K562 (cell line): ENCODE measurements around the gene ETV3. TPM values are rescaled to one million over a fixed set of nuclear protein-coding genes. Genes with fewer than 3 reads are reported as not detected.

ENCODE experiments used
- ARID1B ChIP-seq: fragments of 450-650 bp; IDR thresholded peaks from 2 replicates; pipeline ENCODE4 v1.6.1; 2016; ENCODE audit warnings: antibody characterized with exemption, mild to moderate bottlenecking, inconsistent platforms
- CC2D1A ChIP-seq: fragments of 450-650 bp; IDR thresholded peaks from 2 replicates; pipeline ENCODE4 v1.6.1; 2017; ENCODE audit warnings: mild to moderate bottlenecking
- CCAR2 ChIP-seq: fragments of 200-400 bp; formaldehyde crosslinking; IDR thresholded peaks from 2 replicates; pipeline ENCODE4 v1.6.1; 2017; ENCODE audit warnings: mild to moderate bottlenecking, low read depth, low read length
- CTBP1 ChIP-seq: fragments of 450-650 bp; IDR thresholded peaks from 2 replicates; pipeline ENCODE4 v1.6.1; 2016; ENCODE audit warnings: borderline replicate concordance
- E2F4 ChIP-seq: sonication (generic); formaldehyde crosslinking; IDR thresholded peaks from 2 replicates; pipeline ENCODE4 v1.8.0; 2022; ENCODE audit warnings: mild to moderate bottlenecking, low read depth, missing genetic modification reagents
- EHMT2 ChIP-seq: fragments of 450-650 bp; IDR thresholded peaks from 2 replicates; pipeline ENCODE4 v1.6.1; 2018; ENCODE audit warnings: antibody characterized with exemption
- FOXK2 ChIP-seq, 2 experiments: fragments of 450-650 bp; IDR thresholded peaks in 1 of 2; conservative IDR thresholded peaks in 1 of 2; 2 replicates each; pipeline ENCODE4 v1.6.1; 2016; ENCODE audit warnings: low read depth in 2 of 2, mild to moderate bottlenecking in 1 of 2
- FUS ChIP-seq: fragments of 200-400 bp; formaldehyde crosslinking; optimal IDR thresholded peaks from 2 replicates; pipeline ENCODE3; 2017; ENCODE audit warnings: low read depth, low read length
- HDAC1 ChIP-seq, 2 experiments: fragments of 450-650 bp; IDR thresholded peaks; 2 replicates each; pipeline ENCODE4 v1.6.1; 2016 to 2017; ENCODE audit warnings: inconsistent platforms in 1 of 2, mild to moderate bottlenecking in 1 of 2, moderate library complexity in 1 of 2
- HDAC2 ChIP-seq: fragments of 450-650 bp; IDR thresholded peaks from 2 replicates; pipeline ENCODE4 v1.6.1; 2016; ENCODE audit warnings: mild to moderate bottlenecking
- KLF13 ChIP-seq: fragments of 450-650 bp; IDR thresholded peaks from 2 replicates; pipeline ENCODE4 v1.6.1; 2016; ENCODE audit warnings: missing genetic modification characterization, low read depth, mild to moderate bottlenecking, missing compliant biosample characterization, moderate library complexity, borderline replicate concordance
- MAX ChIP-seq: sonication (generic); formaldehyde crosslinking; IDR thresholded peaks from 2 replicates; pipeline ENCODE4 v1.9.0; 2022; ENCODE audit warnings: mild to moderate bottlenecking, missing genetic modification reagents
- MYNN ChIP-seq, 2 experiments: sonication (generic); formaldehyde crosslinking in 1 of 2; IDR thresholded peaks; 2 replicates each; pipeline versions ENCODE4 v1.5.0 to v1.6.1; 2016 to 2020; ENCODE audit warnings: antibody characterized with exemption in 1 of 2, missing genetic modification reagents in 1 of 2
- NCOA6 ChIP-seq: fragments of 450-650 bp; IDR thresholded peaks from 2 replicates; pipeline ENCODE4 v1.6.1; 2017; ENCODE audit warnings: mild to moderate bottlenecking
- PHF8 ChIP-seq: fragments of 200-600 bp; sonication (generic); IDR thresholded peaks from 2 replicates; pipeline ENCODE4 v1.6.1; 2012; ENCODE audit warnings: mixed run types, mild to moderate bottlenecking, inconsistent platforms, low read length, moderate library complexity, borderline replicate concordance
- SAP30 ChIP-seq: fragments of 200-600 bp; sonication (generic); IDR thresholded peaks from 2 replicates; pipeline ENCODE4 v1.6.1; 2012; ENCODE audit warnings: borderline replicate concordance, low read depth, mild to moderate bottlenecking, moderate library complexity, low read length, control low read depth, inconsistent platforms; ENCODE audit not compliant: insufficient read depth, poor library complexity, severe bottlenecking
- SIN3A ChIP-seq, 2 experiments: fragments of 150-350 bp in 1 of 2; IDR thresholded peaks; 2 replicates each; pipeline ENCODE4 v1.6.1; 2011 to 2016; ENCODE audit warnings: borderline replicate concordance in 2 of 2, low read depth in 2 of 2, low read length in 2 of 2, mild to moderate bottlenecking in 2 of 2, moderate library complexity in 2 of 2; ENCODE audit not compliant: control insufficient read depth in 1 of 2
- SNRNP70 ChIP-seq: fragments of 200-400 bp; formaldehyde crosslinking; optimal IDR thresholded peaks from 2 replicates; pipeline ENCODE3; 2017; ENCODE audit warnings: low read depth, low read length
- SRSF7 ChIP-seq: fragments of 200-400 bp; formaldehyde crosslinking; optimal IDR thresholded peaks from 2 replicates; pipeline ENCODE3; 2017; ENCODE audit warnings: mild to moderate bottlenecking, low read depth, low read length
- ZFP36 ChIP-seq: fragments of 150-350 bp; IDR thresholded peaks from 2 replicates; pipeline ENCODE4 v1.6.1; 2018; ENCODE audit warnings: low read length, low read depth; ENCODE audit not compliant: partially characterized antibody
- ZNF217 ChIP-seq: sonication (generic); formaldehyde crosslinking; IDR thresholded peaks from 2 replicates; pipeline ENCODE4 v1.8.0; 2022; ENCODE audit warnings: mild to moderate bottlenecking, missing genetic modification reagents
- ZNF655 ChIP-seq: fragments of 250-450 bp; sonication (Bioruptor Pico); IDR thresholded peaks from 2 replicates; pipeline ENCODE4 v1.5.0; 2021
- ZNF764 ChIP-seq: fragments of 250-450 bp; sonication (Bioruptor Pico); IDR thresholded peaks from 2 replicates; pipeline ENCODE4 v1.4.0; 2020; ENCODE audit warnings: low read depth, mild to moderate bottlenecking, moderate library complexity
- polyA plus RNA-seq, 8 experiments: library from polyadenylated mRNA; depleted of rRNA in 4 of 8; stranded (reverse) in 5 of 8; unstranded in 3 of 8; fragments of >200 nt; fragmentation: Nextera tagmentation in 2 of 8; fragmentation: Illumina TruSeq in 1 of 8; extraction: Ambion mirVana in 2 of 8; extraction: Trizol in 1 of 8; gene quantifications; 2 replicates each; pipeline versions ENCODE4 v1.2.1 to v1.2.3, GENCODE V29; 2011 to 2014; ENCODE audit warnings: inconsistent platforms in 1 of 8, missing spikeins in 1 of 8
- total RNA-seq, 7 experiments: library from RNA; depleted of rRNA in 6 of 7; stranded (reverse); fragments of >200 nt in 6 of 7; fragmentation: Illumina TruSeq in 2 of 7; extraction: Trizol in 2 of 7; gene quantifications; 2 replicates each; pipeline versions ENCODE4 v1.2.1 to v1.2.3, GENCODE V29; 2011 to 2021; ENCODE audit warnings: low replicate concordance in 1 of 7
- TF ChIP-seq, protein P1 (sequence below): fragments of 250-450 bp; sonication (Bioruptor Pico); IDR thresholded peaks from 2 replicates; pipeline ENCODE4 v1.6.1; 2021; ENCODE audit warnings: mild to moderate bottlenecking
- TF ChIP-seq, protein P2 (sequence below): fragments of 450-650 bp; formaldehyde crosslinking; IDR thresholded peaks from 2 replicates; pipeline ENCODE4 v1.4.0; 2020; ENCODE audit warnings: mild to moderate bottlenecking, moderate library complexity

ETV3 gene
- total and polyA plus RNA-seq, 9 of the 15 experiments (the other 6 are each of a cell fraction or from before 2014, with no cell fraction given): 3.1 to 16.0 (median 9.0) TPM

DNA sequence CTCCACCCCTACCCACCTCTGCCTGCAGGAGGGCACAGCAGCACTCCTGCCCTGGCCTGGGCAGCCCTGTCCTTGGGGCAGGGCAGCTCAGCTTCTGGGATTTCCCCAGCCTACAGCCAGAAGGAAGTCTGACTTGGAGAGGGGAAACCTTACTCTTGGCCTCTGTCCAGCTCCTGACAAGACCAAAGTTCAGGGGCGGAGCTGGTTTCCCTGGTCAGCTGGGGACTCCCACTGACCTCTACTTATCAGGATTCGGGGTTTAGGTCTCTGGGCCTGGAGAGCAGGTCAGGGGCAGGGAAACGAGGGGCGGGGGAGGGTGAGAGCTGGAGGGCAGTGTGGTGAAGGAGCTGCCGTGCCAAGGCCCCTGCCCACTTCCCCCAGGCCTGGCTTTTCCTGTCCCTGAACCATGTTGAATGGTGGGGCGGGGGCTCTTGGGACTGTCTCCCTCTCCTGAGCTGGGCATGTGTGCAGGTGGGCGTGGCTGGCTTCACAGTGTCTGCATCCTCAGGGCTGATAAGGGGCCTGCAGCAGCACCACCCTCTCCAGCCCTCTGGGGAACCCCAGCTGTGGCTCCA lies 16.8 kb upstream of the ETV3 start (continued):
- TF ChIP-seq ZNF655 (CRISPR knock-in tag) (no peak), CCAR2 (no peak), HDAC1 (IDR thresholded peaks at IDR 0.05) (peak in 1 of 2 experiments; percentile 79; a peak in 2 of 4 replicates), SAP30 (peak; percentile 54), EHMT2 (no peak), SNRNP70 (no peak), KLF13 (tag) (peak; percentile 89; the same call in 1 of the 2 replicates), FUS (no peak), SRSF7 (no peak), MAX (CRISPR knock-in tag) (0 out of 2 replicates have a peak, but pooled peaks have one; percentile 18), CTBP1 (peak; percentile 83; the same call in 1 of the 2 replicates), ZNF217 (no peak), E2F4 (CRISPR knock-in tag) (no peak), ARID1B (peak; percentile 56), MYNN (IDR thresholded peaks at IDR 0.05) (no peak), MYNN (CRISPR knock-in tag; IDR thresholded peaks at IDR 0.05) (no peak), ZFP36 (no peak), CC2D1A (no peak), NCOA6 (no peak), SIN3A (IDR thresholded peaks at IDR 0.05; ENCODE audit: borderline replicate concordance in 2 of 2, control insufficient read depth in 1 of 2, low read depth in 2 of 2, low read length in 2 of 2) (peak in 1 of 2 experiments; percentile 52; a peak in 1 of 4 replicates), PHF8 (no peak; the same call in 1 of the 2 replicates), ZNF764 (CRISPR knock-in tag) (no peak), FOXK2 (conservative IDR thresholded peaks at IDR 0.05 in 1 of 2, IDR thresholded peaks at IDR 0.05 in 1 of 2; ENCODE audit: low read depth in 2 of 2) (no peak), HDAC2 (peak; percentile 63; the same call in 1 of the 2 replicates)
- TF ChIP-seq, protein P1, sequence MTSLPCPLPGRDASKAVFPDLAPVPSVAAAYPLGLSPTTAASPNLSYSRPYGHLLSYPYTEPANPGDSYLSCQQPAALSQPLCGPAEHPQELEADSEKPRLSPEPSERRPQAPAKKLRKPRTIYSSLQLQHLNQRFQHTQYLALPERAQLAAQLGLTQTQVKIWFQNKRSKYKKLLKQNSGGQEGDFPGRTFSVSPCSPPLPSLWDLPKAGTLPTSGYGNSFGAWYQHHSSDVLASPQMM (CRISPR knock-in tag): no peak
- TF ChIP-seq, protein P2, sequence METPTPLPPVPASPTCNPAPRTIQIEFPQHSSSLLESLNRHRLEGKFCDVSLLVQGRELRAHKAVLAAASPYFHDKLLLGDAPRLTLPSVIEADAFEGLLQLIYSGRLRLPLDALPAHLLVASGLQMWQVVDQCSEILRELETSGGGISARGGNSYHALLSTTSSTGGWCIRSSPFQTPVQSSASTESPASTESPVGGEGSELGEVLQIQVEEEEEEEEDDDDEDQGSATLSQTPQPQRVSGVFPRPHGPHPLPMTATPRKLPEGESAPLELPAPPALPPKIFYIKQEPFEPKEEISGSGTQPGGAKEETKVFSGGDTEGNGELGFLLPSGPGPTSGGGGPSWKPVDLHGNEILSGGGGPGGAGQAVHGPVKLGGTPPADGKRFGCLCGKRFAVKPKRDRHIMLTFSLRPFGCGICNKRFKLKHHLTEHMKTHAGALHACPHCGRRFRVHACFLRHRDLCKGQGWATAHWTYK (CRISPR knock-in tag): no peak
